Mesodermal cell (in vitro differentiated cells): ENCODE results near the gene RBMY1E. TPM values are rescaled to one million over a fixed set of nuclear protein-coding genes. Genes with fewer than 3 reads are reported as not detected.
"Not testable (repeated sequence)": the region's sequence is repeated elsewhere in the genome, so short reads cannot be mapped to it uniquely, and the experiment has no call there.

Experiments
- H3K27ac ChIP-seq: 2 replicates; pipeline ENCODE4 v1.7.0; 2013; ENCODE audit warnings: mild to moderate bottlenecking, low read depth, low read length, moderate library complexity; ENCODE audit not compliant: severe bottlenecking
- H3K36me3 ChIP-seq: 2 replicates; pipeline ENCODE4 v1.7.1; 2013; ENCODE audit warnings: mild to moderate bottlenecking, low read length, moderate library complexity; ENCODE audit not compliant: control insufficient read depth, insufficient read depth
- H3K4me1 ChIP-seq: one replicate; pipeline ENCODE4 v1.7.1; 2013; ENCODE audit warnings: mild to moderate bottlenecking, low read length; ENCODE audit not compliant: insufficient read depth, control insufficient read depth, poor library complexity, severe bottlenecking
- H3K4me3 ChIP-seq: 2 replicates; pipeline ENCODE4 v1.7.0; 2013; ENCODE audit warnings: low read length, control low read depth, mild to moderate bottlenecking; ENCODE audit not compliant: insufficient read depth, poor library complexity, severe bottlenecking; ENCODE audit errors: extremely low read depth
- H3K9me3 ChIP-seq: 2 replicates; pipeline ENCODE4 v1.7.1; 2013; ENCODE audit warnings: mild to moderate bottlenecking, low read length, moderate library complexity; ENCODE audit not compliant: control insufficient read depth
- WGBS, 2 experiments: methylation state at CpG; one replicate each; pipeline ENCODE4 v1.1.5; 2013; ENCODE audit warnings: missing lambda C conversion rate in 2 of 2; ENCODE audit not compliant: insufficient coverage in 2 of 2; 5-methylcytosine and 5-hydroxymethylcytosine counted together
- polyA plus RNA-seq, 2 experiments: library from polyadenylated mRNA; stranded (reverse); fragments of 50-300 nt; gene quantifications; one replicate each; pipeline ENCODE4 v1.2.3, GENCODE V29; 2013

The RBMY1E gene
- not detected for polyA plus RNA-seq (2013, experiment 1 of 2)
- polyA plus RNA-seq (2013, experiment 2 of 2), result not detected

DNA sequence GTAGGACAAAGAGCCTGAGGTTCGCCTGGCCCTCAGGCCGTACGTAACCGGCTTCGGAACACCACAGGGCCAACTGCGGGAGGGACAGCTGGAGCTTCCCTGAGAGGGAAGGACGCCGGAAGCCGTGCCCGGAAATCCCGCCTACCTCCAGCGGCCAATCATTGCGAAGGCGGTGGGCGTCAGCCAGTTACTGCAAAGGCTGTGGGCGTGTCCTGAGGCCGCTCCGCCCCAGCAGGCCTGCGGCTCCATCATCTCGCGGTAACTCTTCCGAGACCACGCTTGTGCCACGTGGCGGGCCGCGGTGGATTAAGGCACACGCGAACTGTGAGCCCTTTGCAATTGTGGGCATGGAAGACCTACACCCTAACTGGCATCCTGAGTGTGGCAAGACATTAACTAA is at the start of gene RBMY1E:
Gene RBMY1E, minus strand, starts transcription at position 101 of the 400 bp plus-strand sequence. CDS start 1,978 bp downstream, outside the sequence.
- H3K9me3 ChIP-seq, result not testable (repeated sequence)
- no CpG with 5 or more reads among the region's 29 CpGs for WGBS, 2 experiments

GRCh38 chrY:21894426-21894825 is 23.4 kb downstream of the RBMY1E start, which contains the start of gene RBMY1D:
RBMY1D (minus strand) TSS chrY:21894526; CDS start chrY:21892513, 2,013 bp downstream.
- not testable (repeated sequence) for H3K4me1 ChIP-seq, H3K4me3 ChIP-seq, H3K36me3 ChIP-seq, H3K27ac ChIP-seq, H3K9me3 ChIP-seq
- WGBS, 2 experiments, result no CpG with 5 or more reads among the region's 28 CpGs

More for the DNA sequence above, at the start of gene RBMY1E:
- not testable (repeated sequence) for H3K4me1 ChIP-seq, H3K36me3 ChIP-seq, H3K4me3 ChIP-seq, H3K27ac ChIP-seq

DNA sequence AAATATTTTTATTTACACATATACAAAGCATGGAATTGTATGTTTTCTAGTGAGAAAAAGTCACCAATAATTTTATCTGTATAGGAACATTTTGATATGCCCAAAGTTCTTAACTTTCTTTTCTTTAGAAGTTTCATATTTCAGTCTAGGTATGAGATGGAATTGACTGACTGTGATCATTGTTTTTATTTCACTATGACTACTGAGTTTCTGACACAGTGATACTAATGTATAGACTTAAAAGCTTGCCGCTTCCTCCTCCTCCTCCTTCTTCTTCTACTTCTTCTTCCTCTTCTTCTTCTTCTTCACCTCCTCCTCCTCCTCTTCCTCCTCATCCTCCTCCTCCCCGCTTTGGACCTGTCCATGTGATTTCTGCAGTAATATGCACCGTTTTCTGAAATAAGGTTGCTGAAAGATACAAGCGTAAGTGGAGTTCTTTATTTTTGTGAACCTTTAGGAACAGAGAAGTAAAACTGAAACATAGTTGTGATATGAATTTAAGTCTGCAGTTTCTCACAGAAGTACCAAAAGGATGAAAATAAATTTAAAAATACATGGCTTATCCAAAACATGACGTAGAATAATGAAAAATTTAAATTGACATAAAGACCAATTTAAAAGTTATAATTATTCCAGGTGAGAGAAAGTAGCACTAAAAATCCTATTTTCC is 48.3 kb downstream of the RBMY1E start:
- not testable (repeated sequence) for H3K4me3 ChIP-seq, H3K27ac ChIP-seq, H3K9me3 ChIP-seq, H3K4me1 ChIP-seq, H3K36me3 ChIP-seq
- no CpG with 5 or more reads among the region's 5 CpGs for WGBS, 2 experiments
